Stimulated activated CD4-positive, alpha-beta T cell treated with anti-CD3 and anti-CD28 coated beads, TNF-alpha, amount 100 ng/mL, for 4 hours (primary cell): Measurements from ENCODE around the gene TSC1.

Experiments
- DNase-seq, 3 experiments: peaks; one replicate each; pipeline ENCODE4 v3.0.0-alpha.2; 2020; ENCODE audit warnings: low read depth in 3 of 3

TSC1 gene

GRCh38 chr9:132937463-132937901, 6.9 kb downstream of the TSC1 start:
- no peak for DNase-seq

GRCh38 chr9:132935026-132935425, 9.4 kb downstream of the TSC1 start:
- DNase-seq = no peak

GRCh38 chr9:132931178-132931735, 13.2 kb downstream of the TSC1 start:
- no peak for DNase-seq

- DNase-seq = no peak
These were observed 16.7 kb downstream of the TSC1 start for GRCh38 chr9:132927704-132928103.

GRCh38 chr9:132923346-132923902, 21.0 kb downstream of the TSC1 start:
- DNase-seq = no peak

GRCh38 chr9:132919614-132920268, 24.7 kb downstream of the TSC1 start:
- DNase-seq = no peak

GRCh38 chr9:132914924-132915323, 29.5 kb downstream of the TSC1 start:
- DNase-seq = no peak

- DNase-seq = no peak
These were observed 32.3 kb downstream of the TSC1 start for GRCh38 chr9:132912131-132912530.

DNA sequence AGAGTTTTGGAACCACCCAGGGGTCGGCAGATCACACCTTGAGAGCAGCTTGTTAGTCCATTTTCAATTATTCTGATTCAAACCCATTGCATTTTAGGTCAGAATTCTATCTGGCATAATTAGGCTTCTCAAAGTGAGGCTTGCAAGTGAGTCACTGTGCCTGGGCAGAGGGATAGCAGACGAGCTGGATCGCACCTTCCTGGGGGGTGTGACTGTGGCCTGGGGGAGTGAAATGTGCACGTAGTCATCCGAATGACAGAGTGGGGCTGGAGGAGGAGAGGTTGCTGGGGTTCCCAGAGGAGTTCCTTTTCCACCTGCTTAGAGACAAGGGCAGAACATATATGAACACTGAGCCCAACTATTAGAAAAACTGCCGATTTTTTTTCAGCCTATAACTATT, 34.0 kb downstream of the TSC1 start:
- no peak for DNase-seq

DNA sequence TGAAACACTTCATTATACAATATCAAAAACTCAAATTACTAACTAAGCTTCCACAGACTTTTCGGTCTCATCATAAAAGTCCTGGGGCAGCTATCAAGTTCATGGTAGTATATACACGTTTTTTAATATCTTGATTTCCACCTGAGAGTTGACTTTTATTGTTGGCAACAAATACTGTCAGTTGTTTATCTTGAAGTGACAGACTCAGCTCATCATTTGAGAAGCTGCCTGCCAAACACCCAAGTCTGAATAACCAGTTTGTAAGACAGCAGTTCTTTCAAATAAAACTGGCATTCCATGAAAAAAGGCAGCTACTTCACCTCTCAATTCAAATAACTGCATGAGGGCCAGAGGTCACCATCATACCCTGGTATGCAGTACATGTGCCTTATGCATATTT, 35.1 kb downstream of the TSC1 start:
- no peak for DNase-seq

GRCh38 chr9:132908635-132909034, 35.8 kb downstream of the TSC1 start:
- DNase-seq = no peak

DNA sequence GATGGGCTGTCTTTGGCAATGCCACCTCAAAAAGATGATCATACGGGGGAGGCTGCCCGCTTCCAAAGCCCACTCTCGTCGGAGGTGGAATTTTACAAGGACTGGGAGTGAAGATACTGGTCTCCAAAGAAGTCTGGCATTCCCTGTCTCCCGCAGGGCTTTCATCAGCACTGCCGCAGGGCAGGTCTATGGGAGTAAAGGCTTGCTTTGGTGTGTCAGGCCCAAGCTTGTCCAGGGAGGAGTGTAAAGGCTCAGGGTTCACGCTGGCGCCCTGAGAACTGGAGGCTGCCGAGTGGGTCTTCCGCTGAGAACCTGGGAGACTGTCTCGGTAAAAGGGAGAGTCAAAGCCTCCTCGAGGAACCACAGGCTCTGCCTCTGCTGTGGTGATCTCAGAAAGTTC, 38.7 kb downstream of the TSC1 start:
- no peak for DNase-seq

DNA sequence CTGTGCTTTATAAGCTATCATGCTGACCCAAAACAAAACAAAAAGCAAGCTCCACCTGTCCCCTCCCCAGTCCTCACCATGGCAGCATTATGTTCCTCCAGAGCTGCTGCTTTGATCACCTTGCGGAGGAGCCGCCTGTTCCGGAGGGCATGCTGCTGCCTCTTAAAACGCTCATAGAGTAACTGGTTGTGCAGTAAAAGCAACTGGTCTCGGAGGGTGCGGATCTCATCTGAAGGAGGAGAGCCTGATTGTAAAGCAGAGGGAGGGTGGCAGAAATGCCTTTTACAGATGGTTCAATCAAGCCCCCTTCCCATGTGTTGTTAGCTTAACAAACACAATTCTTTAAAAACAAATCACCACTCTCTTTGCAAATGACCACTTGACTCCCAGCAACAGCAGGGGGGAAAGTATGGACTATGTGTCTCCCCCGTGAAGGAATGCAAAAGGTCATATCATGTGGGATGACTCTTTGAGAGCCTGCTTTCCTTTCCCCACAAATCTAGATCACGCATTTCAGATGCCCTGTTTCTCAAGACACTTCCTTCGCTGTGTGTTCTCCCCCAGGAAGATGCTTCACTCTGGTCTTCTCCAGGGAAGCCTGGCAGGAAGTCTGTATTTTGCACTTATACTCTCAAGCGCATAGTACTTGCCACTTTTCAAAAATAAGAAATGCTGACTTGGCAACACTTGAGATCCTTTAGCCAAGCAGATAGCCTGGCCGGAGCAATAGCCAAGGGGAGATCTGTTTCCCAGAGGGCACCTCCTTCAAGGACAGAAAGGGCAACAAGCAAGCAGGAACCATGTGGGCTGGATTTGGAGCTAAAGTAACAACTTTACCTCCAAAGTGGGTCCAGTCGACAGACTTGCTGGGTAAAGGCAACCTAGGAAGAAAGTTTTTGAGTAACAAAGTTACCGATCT, 40.6 kb downstream of the TSC1 start:
- DNase-seq = no peak

DNA sequence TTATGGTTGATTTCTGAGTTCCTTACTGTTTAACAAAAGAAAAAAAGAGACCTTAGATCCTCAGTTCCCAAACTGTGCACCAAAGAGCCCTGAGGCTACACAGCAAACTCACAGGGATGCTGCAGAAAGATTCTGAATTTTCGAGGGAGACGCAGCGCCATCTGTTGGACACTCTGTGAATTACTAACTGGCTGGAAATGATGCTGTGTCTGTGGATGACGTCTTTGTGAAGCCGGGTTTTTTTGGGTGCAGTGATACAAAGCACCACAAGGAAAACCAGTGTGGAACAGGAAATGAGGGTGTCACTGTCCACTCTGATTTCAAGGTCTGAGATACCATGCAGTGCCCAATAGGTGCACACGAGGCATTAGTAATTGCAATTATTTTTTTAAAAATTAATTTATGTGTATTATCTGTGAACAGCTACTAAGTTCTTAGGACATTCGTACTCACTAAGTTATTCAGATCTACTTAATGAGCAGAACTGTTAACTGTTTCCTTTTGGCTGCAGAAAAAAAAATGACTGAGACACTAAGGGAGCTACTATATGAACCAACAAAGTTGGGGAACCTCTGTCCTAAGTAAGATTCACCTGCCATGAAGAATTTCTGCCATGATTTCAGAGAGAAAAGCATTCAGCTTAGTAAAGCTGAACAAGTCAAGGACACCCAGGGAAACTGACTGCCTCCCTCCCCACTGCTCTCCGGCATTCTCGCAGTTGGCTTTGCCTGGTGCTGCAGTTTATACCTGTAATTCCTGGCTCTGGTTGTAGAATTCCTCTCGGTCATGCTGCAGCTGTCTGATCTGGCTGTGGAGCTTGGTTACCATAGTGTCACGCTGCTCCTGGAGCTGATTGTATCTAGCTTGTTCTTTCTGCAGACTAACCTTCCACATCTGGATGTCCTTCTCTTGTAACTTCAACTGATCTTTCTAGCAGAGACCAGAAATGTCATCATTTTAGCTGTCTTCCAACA, 42.3 kb downstream of the TSC1 start:
- DNase-seq = peak; percentile 36 to 40 (median 38)

GRCh38 chr9:132898051-132898450, 46.4 kb downstream of the TSC1 start:
- no peak for DNase-seq

DNA sequence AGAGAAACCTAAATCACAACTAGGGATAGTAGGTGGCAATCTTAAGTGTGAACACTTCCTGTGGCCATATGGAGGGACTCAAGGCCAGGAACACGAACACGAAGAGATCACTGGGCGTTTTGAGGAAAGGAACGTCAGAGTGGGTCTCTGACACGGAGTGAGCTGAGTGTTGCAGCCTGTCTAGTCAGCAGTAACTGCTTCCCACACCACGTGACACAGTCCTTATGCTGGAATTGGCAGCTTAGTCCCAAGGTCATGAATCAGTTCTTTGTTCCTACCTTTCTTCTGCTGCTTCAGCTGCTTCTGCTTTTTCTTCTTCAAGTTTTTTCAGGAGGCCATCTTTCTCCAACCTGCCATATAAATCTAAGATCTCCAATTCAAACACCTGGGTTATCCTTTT, 47.5 kb downstream of the TSC1 start:
- DNase-seq = no peak

DNA sequence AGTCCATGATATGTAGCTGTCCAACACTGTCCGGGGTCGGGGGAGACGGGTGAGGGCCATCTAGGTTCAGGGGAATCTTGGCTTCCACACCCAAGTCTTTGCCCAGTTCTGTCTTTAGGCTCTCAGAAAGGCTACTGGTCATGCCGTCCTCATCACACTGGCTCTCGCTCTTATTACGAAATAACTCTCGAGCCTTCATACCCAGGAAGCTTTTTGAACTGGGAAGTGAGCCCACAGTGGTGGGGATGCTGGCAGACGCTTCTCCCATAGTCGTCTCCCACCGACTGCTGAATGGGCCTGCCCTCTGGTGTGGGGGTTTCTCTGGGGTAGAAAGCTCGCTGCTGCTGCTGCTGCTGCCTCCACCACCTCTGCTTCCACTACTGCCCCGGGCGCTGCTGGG, 48.2 kb downstream of the TSC1 start:
- DNase-seq = no peak

GRCh38 chr9:132894862-132895835, 49.3 kb downstream of the TSC1 start:
- no peak for DNase-seq

GRCh38 chr9:132894346-132894745, 50.1 kb downstream of the TSC1 start:
- no peak for DNase-seq

DNA sequence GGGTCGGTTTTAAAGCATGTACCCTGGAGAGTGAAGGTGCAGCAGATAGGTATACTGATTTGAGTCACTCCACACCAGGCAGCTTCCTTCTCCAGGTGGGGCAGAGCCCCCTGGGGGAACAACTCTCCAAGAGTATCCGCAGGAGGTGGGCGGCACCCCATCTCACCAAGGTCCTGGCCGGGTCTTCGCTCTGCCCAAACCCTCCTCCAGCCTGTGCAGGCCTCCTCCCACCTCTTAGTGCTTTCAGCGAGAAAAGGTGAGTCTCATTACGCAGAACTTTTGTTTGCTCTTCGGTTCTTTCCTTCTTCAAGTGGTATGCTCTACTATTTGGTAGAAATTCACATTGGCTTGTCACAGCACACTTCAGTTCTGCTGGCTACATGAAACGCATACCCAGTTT, 52.0 kb downstream of the TSC1 start:
- DNase-seq = no peak
